Measurements from ENCODE around the gene BNC2. TPM values are rescaled to one million over a fixed set of nuclear protein-coding genes. Genes with fewer than 3 reads are reported as not detected.

Gene BNC2
- polyA plus RNA-seq, 1 donor = 4.6 TPM

- no peak for DNase-seq (ENCODE audit: low read depth)
These were observed 195.3 kb downstream of the BNC2 start for GRCh38 chr9:16675131-16675530.

GRCh38 chr9:16673171-16673570 lies 197.3 kb downstream of the BNC2 start:
- DNase-seq (ENCODE audit: low read depth) = no peak

- DNase-seq (ENCODE audit: low read depth) = no peak
These were observed 198.0 kb downstream of the BNC2 start for GRCh38 chr9:16672501-16672900.

GRCh38 chr9:16671591-16672137 lies 198.8 kb downstream of the BNC2 start:
- DNase-seq (ENCODE audit: low read depth) = no peak

- no peak for DNase-seq (ENCODE audit: low read depth)
These were observed 199.7 kb downstream of the BNC2 start for GRCh38 chr9:16670791-16671190.

GRCh38 chr9:16668734-16669295 lies 201.7 kb downstream of the BNC2 start:
- no peak for DNase-seq (ENCODE audit: low read depth)

- DNase-seq (ENCODE audit: low read depth) = no peak
These were observed 206.3 kb downstream of the BNC2 start for GRCh38 chr9:16664211-16664610.

- DNase-seq (ENCODE audit: low read depth) = no peak
These were observed 208.7 kb downstream of the BNC2 start for GRCh38 chr9:16661816-16662215.

- DNase-seq (ENCODE audit: low read depth) = no peak
These were observed 211.4 kb downstream of the BNC2 start for GRCh38 chr9:16659096-16659495.

- DNase-seq (ENCODE audit: low read depth) = no peak
These were observed 213.9 kb downstream of the BNC2 start for GRCh38 chr9:16656432-16657169.

GRCh38 chr9:16654596-16655126 lies 215.8 kb downstream of the BNC2 start:
- DNase-seq (ENCODE audit: low read depth) = no peak

GRCh38 chr9:16653491-16654399 lies 216.7 kb downstream of the BNC2 start:
- DNase-seq (ENCODE audit: low read depth) = no peak

- DNase-seq (ENCODE audit: low read depth) = no peak
These were observed 217.9 kb downstream of the BNC2 start for GRCh38 chr9:16652582-16652981.

- DNase-seq (ENCODE audit: low read depth) = no peak
These were observed 219.0 kb downstream of the BNC2 start for GRCh38 chr9:16651446-16651964.

- DNase-seq (ENCODE audit: low read depth) = no peak
These were observed 224.5 kb downstream of the BNC2 start for GRCh38 chr9:16645970-16646369.

GRCh38 chr9:16642421-16643109 lies 227.9 kb downstream of the BNC2 start:
- no peak for DNase-seq (ENCODE audit: low read depth)

- DNase-seq (ENCODE audit: low read depth) = no peak
These were observed 229.8 kb downstream of the BNC2 start for GRCh38 chr9:16640649-16641048.

GRCh38 chr9:16639644-16640043 lies 230.8 kb downstream of the BNC2 start:
- DNase-seq (ENCODE audit: low read depth) = no peak

- DNase-seq (ENCODE audit: low read depth) = no peak
These were observed 232.6 kb downstream of the BNC2 start for GRCh38 chr9:16637911-16638310.

GRCh38 chr9:16637218-16637617 lies 233.3 kb downstream of the BNC2 start:
- DNase-seq (ENCODE audit: low read depth) = no peak

- no peak for DNase-seq (ENCODE audit: low read depth)
These were observed 236.7 kb downstream of the BNC2 start for GRCh38 chr9:16633794-16634193.
